Kasumi-1 (cell line): ENCODE results near the gene SLC5A1.
A peak's percentile ranks its signal among the peaks of the same experiment; 100 is the strongest.

Source experiments
- DNase-seq, 2 experiments: peaks; one replicate each; lab custom pipeline; 2025; lab: John Stamatoyannopoulos, UW

The SLC5A1 gene

GRCh38 chr22:32050678-32051515, 7.8 kb downstream of the SLC5A1 start:
- DNase-seq = peak; percentile 82 to 84

- DNase-seq = no peak
Observed at GRCh38 chr22:32052244-32052643, 9.2 kb downstream of the SLC5A1 start.

GRCh38 chr22:32052936-32053791, 10.1 kb downstream of the SLC5A1 start:
- no peak for DNase-seq

- no peak for DNase-seq
Observed at GRCh38 chr22:32055069-32055468, 12.0 kb downstream of the SLC5A1 start.

- DNase-seq = no peak
Observed at GRCh38 chr22:32058656-32059260, 15.7 kb downstream of the SLC5A1 start.

- DNase-seq = no peak
Observed at GRCh38 chr22:32059426-32059825, 16.4 kb downstream of the SLC5A1 start.

GRCh38 chr22:32063701-32064100, 20.6 kb downstream of the SLC5A1 start:
- DNase-seq = no peak

GRCh38 chr22:32066820-32067219, 23.8 kb downstream of the SLC5A1 start:
- DNase-seq = no peak

GRCh38 chr22:32067613-32068012, 24.6 kb downstream of the SLC5A1 start:
- no peak for DNase-seq

GRCh38 chr22:32069579-32070372, 26.7 kb downstream of the SLC5A1 start:
- DNase-seq = no peak

- DNase-seq = no peak
Observed at GRCh38 chr22:32073262-32073661, 30.2 kb downstream of the SLC5A1 start.

GRCh38 chr22:32073823-32074380, 30.8 kb downstream of the SLC5A1 start:
- no peak for DNase-seq

GRCh38 chr22:32075997-32076760, 33.1 kb downstream of the SLC5A1 start:
- DNase-seq = no peak

GRCh38 chr22:32076761-32077084, 33.7 kb downstream of the SLC5A1 start:
- no peak for DNase-seq

- DNase-seq = no peak
Observed at GRCh38 chr22:32077151-32077550, 34.1 kb downstream of the SLC5A1 start.

- no peak for DNase-seq
Observed at GRCh38 chr22:32079130-32080089, 36.3 kb downstream of the SLC5A1 start.

GRCh38 chr22:32080904-32081303, 37.8 kb downstream of the SLC5A1 start:
- peak; percentile 63 to 75 for DNase-seq

GRCh38 chr22:32082331-32082730, 39.3 kb downstream of the SLC5A1 start:
- no peak for DNase-seq

- DNase-seq = no peak
Observed at GRCh38 chr22:32083000-32083399, 39.9 kb downstream of the SLC5A1 start.

- no peak for DNase-seq
Observed at GRCh38 chr22:32083814-32084213, 40.8 kb downstream of the SLC5A1 start.
